Activated CD4-positive, alpha-beta T cell treated with anti-CD3 and anti-CD28 coated beads for 1 hour (primary cell): Measurements from ENCODE around the gene PGM5.
"Not testable (repeated sequence)": the region's sequence is repeated elsewhere in the genome, so short reads cannot be mapped to it uniquely, and the experiment has no call there.

Source experiments
- DNase-seq: peaks from one replicate; pipeline ENCODE4 v3.0.0-alpha.2; 2020

Gene PGM5

GRCh38 chr9:68383894-68384293 is 27.5 kb downstream of the PGM5 start:
- not testable (repeated sequence) for DNase-seq

- not testable (repeated sequence) for DNase-seq
These were observed 33.1 kb downstream of the PGM5 start for GRCh38 chr9:68389558-68389957.

- not testable (repeated sequence) for DNase-seq
These were observed 34.3 kb downstream of the PGM5 start for GRCh38 chr9:68390737-68391136.

GRCh38 chr9:68396411-68397094 is 40.1 kb downstream of the PGM5 start:
- not testable (repeated sequence) for DNase-seq

GRCh38 chr9:68397095-68397423 is 40.6 kb downstream of the PGM5 start:
- not testable (repeated sequence) for DNase-seq

GRCh38 chr9:68397796-68398195 is 41.4 kb downstream of the PGM5 start:
- not testable (repeated sequence) for DNase-seq

- not testable (repeated sequence) for DNase-seq
These were observed 41.9 kb downstream of the PGM5 start for GRCh38 chr9:68398324-68398723.

GRCh38 chr9:68404421-68405185 is 48.2 kb downstream of the PGM5 start:
- DNase-seq: not testable (repeated sequence)

GRCh38 chr9:68411865-68412264 is 55.5 kb downstream of the PGM5 start:
- not testable (repeated sequence) for DNase-seq

- not testable (repeated sequence) for DNase-seq
These were observed 56.3 kb downstream of the PGM5 start for GRCh38 chr9:68412754-68413153.

- DNase-seq: not testable (repeated sequence)
These were observed 58.7 kb downstream of the PGM5 start for GRCh38 chr9:68415065-68415464.

- DNase-seq: no peak
These were observed 60.6 kb downstream of the PGM5 start for GRCh38 chr9:68416936-68417564.

- DNase-seq: no peak
These were observed 61.4 kb downstream of the PGM5 start for GRCh38 chr9:68417762-68418161.

- no peak for DNase-seq
These were observed 61.9 kb downstream of the PGM5 start for GRCh38 chr9:68418259-68418845.

- no peak for DNase-seq
These were observed 63.5 kb downstream of the PGM5 start for GRCh38 chr9:68419901-68420300.

- DNase-seq: no peak
These were observed 70.3 kb downstream of the PGM5 start for GRCh38 chr9:68426755-68427154.

- no peak for DNase-seq
These were observed 71.0 kb downstream of the PGM5 start for GRCh38 chr9:68427216-68427977.

GRCh38 chr9:68428481-68428880 is 72.1 kb downstream of the PGM5 start:
- DNase-seq: no peak

- no peak for DNase-seq
These were observed 73.2 kb downstream of the PGM5 start for GRCh38 chr9:68429631-68430030.

- DNase-seq: no peak
These were observed 74.9 kb downstream of the PGM5 start for GRCh38 chr9:68431307-68431706.

- no peak for DNase-seq
These were observed 77.2 kb downstream of the PGM5 start for GRCh38 chr9:68433531-68434110.

GRCh38 chr9:68437785-68438184 is 81.4 kb downstream of the PGM5 start:
- no peak for DNase-seq
